ENCODE data around the gene PGAP3. TPM values are rescaled to one million over a fixed set of nuclear protein-coding genes. Genes with fewer than 3 reads are reported as not detected.
"Not testable (repeated sequence)": the region's sequence is repeated elsewhere in the genome, so short reads cannot be mapped to it uniquely, and the experiment has no call there.

PGAP3 gene
- total RNA-seq, 1 donor from 2014 or later, result 21.7 TPM

DNA sequence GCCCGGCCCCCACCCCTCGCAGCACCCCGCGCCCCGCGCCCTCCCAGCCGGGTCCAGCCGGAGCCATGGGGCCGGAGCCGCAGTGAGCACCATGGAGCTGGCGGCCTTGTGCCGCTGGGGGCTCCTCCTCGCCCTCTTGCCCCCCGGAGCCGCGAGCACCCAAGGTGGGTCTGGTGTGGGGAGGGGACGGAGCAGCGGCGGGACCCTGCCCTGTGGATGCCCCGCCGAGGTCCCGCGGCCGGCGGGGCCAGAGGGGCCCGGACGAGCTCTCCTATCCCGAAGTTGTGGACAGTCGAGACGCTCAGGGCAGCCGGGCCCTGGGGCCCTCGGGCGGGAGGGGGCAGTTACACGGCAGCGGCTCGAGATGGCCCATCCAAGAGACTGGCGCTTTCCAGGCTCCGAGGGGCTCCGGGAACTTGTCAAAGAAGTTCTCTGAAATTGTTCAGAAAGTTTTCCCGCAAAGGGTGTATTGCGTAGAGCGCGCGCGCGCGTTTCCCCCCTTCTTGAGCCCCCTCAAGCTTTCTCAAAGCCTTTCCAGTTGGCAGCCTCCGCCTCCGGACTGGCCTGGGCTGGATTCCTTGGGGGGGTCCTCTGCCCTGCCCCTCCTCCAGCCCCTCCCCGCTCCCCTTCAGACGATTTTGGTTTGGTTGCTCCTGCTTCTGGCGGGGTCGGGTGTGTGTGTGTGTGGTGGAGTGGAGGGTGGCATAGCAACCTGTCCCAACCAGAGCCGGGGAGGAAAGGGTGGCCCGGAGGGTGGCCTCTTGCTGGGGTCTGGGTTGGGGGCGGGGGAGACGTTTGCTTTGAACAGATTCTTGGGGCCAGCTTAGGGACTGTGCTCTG is 12.5 kb upstream of the PGAP3 start:
- Mint-ChIP-seq H3K4me3 (peak overlapping the region; percentile 96), H3K36me3 (ENCODE audit: low read depth) (no peaks in the 10 kb centered on the region), H3K9me3 (no peaks in the 10 kb centered on the region), H3K27ac (ENCODE audit: unreplicated experiment) (no peak overlapping the region), H3K27me3 (ENCODE audit: low read depth) (peaks cover 3% of the 10 kb centered on the region), H3K4me1 (peaks cover 68% of the 10 kb centered on the region)
- DNase-seq (ENCODE audit: low read depth, low spot score), result peak; percentile 31
- TF ChIP-seq, protein P1, sequence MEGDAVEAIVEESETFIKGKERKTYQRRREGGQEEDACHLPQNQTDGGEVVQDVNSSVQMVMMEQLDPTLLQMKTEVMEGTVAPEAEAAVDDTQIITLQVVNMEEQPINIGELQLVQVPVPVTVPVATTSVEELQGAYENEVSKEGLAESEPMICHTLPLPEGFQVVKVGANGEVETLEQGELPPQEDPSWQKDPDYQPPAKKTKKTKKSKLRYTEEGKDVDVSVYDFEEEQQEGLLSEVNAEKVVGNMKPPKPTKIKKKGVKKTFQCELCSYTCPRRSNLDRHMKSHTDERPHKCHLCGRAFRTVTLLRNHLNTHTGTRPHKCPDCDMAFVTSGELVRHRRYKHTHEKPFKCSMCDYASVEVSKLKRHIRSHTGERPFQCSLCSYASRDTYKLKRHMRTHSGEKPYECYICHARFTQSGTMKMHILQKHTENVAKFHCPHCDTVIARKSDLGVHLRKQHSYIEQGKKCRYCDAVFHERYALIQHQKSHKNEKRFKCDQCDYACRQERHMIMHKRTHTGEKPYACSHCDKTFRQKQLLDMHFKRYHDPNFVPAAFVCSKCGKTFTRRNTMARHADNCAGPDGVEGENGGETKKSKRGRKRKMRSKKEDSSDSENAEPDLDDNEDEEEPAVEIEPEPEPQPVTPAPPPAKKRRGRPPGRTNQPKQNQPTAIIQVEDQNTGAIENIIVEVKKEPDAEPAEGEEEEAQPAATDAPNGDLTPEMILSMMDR (conservative IDR thresholded peaks at IDR 0.05), result no peak

DNA sequence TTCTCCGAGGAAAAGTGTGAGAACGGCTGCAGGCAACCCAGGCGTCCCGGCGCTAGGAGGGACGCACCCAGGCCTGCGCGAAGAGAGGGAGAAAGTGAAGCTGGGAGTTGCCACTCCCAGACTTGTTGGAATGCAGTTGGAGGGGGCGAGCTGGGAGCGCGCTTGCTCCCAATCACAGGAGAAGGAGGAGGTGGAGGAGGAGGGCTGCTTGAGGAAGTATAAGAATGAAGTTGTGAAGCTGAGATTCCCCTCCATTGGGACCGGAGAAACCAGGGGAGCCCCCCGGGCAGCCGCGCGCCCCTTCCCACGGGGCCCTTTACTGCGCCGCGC is 11.9 kb upstream of the PGAP3 start, which contains the start of gene ERBB2:
Gene ERBB2, plus strand, starts transcription at position 247 of the 330 bp plus-strand sequence. CDS start 175 bp downstream, outside the sequence.
- Mint-ChIP-seq H3K4me1 (peaks cover 74% of the 10 kb centered on the region), H3K27ac (ENCODE audit: unreplicated experiment) (peak within 1 kb of the TSS; percentile 93), H3K36me3 (ENCODE audit: low read depth) (no peaks in the 10 kb centered on the region), H3K9me3 (no peaks in the 10 kb centered on the region), H3K4me3 (peak within 1 kb of the TSS; percentile 96), H3K27me3 (ENCODE audit: low read depth) (peaks cover 3% of the 10 kb centered on the region)
- DNase-seq (ENCODE audit: low read depth, low spot score), result peak; percentile 42
- TF ChIP-seq, protein P1 (conservative IDR thresholded peaks at IDR 0.05), result no peak

DNA sequence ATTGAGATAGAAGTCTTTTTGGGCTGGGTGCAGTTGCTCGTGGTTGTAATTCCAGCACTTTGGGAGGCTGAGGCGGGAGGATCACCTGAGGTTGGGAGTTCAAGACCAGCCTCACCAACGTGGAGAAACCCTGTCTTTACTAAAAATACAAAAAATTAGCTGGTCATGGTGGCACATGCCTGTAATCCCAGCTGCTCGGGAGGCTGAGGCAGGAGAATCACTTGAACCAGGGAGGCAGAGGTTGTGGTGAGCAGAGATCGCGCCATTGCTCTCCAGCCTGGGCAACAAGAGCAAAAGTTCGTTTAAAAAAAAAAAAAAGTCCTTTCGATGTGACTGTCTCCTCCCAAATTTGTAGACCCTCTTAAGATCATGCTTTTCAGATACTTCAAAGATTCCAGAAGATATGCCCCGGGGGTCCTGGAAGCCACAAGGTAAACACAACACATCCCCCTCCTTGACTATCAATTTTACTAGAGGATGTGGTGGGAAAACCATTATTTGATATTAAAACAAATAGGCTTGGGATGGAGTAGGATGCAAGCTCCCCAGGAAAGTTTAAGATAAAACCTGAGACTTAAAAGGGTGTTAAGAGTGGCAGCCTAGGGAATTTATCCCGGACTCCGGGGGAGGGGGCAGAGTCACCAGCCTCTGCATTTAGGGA is 11.4 kb upstream of the PGAP3 start:
- H3K27me3 Mint-ChIP-seq (ENCODE audit: low read depth), result not testable (repeated sequence)
- H3K4me1 Mint-ChIP-seq, result peaks cover 79% of the 10 kb centered on the region
- H3K4me3 Mint-ChIP-seq, result peak overlapping the region; percentile 96

DNA sequence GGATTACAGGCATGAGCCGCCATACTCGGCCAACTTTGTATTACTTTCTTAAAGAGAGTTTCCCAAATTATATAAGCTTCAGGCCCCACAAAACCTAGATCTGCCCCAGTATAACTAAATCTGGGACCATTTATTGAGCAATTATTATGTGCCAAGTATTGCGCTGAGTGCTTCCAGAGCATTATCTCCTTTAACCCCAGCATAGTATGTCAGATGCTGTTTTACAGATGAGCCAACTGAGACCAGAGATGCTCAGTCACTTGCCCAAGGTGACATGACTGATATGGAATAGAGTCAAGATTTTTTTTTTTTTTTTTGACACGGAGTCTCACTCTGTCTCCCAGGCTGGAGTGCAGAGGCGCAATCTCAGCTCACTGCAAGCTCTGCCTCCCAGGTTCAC is 10.1 kb upstream of the PGAP3 start:
- TF ChIP-seq, protein P1 (conservative IDR thresholded peaks at IDR 0.05), result no peak
- H3K4me3 Mint-ChIP-seq, result peak overlapping the region; percentile 84
- peaks cover 3% of the 10 kb centered on the region for H3K27me3 Mint-ChIP-seq (ENCODE audit: low read depth)
- H3K4me1 Mint-ChIP-seq, result peaks cover 73% of the 10 kb centered on the region
- H3K36me3 Mint-ChIP-seq (ENCODE audit: low read depth), result no peaks in the 10 kb centered on the region
- no peak for DNase-seq (ENCODE audit: low read depth, low spot score)
- H3K27ac Mint-ChIP-seq (ENCODE audit: unreplicated experiment), result no peak overlapping the region
- H3K9me3 Mint-ChIP-seq, result no peaks in the 10 kb centered on the region

More for the DNA sequence above, 11.4 kb upstream of the PGAP3 start:
- not testable (repeated sequence) for H3K36me3 Mint-ChIP-seq (ENCODE audit: low read depth); H3K9me3 Mint-ChIP-seq; DNase-seq (ENCODE audit: low read depth, low spot score)
- H3K27ac Mint-ChIP-seq (ENCODE audit: unreplicated experiment), result peak overlapping the region; percentile 93

DNA sequence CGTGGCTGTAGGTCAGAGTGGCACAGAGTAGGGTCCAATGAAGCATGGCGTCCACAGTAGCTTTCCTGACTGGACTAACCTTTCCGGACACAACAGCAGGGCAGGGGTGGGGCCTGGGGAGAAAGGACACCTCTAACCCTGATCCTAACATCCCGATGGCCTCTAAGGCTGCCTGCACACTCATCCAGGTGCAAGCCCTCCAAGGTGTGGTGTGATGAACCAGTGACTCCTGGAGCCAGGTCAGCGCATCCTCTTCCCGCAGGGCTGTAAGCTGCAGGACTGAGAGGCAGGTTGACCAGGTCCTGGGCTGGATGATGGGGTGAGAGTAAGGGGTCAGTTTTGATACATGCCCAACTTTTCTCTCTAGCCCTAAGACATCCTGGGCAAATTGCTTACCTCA is 8.9 kb upstream of the PGAP3 start:
- Mint-ChIP-seq H3K4me1 (peaks cover 61% of the 10 kb centered on the region), H3K27ac (ENCODE audit: unreplicated experiment) (no peak overlapping the region), H3K27me3 (ENCODE audit: low read depth) (peaks cover 3% of the 10 kb centered on the region), H3K9me3 (no peaks in the 10 kb centered on the region), H3K36me3 (ENCODE audit: low read depth) (no peaks in the 10 kb centered on the region), H3K4me3 (peak overlapping the region; percentile 88)
- DNase-seq (ENCODE audit: low read depth, low spot score), result no peak
- TF ChIP-seq, protein P1 (conservative IDR thresholded peaks at IDR 0.05), result no peak

DNA sequence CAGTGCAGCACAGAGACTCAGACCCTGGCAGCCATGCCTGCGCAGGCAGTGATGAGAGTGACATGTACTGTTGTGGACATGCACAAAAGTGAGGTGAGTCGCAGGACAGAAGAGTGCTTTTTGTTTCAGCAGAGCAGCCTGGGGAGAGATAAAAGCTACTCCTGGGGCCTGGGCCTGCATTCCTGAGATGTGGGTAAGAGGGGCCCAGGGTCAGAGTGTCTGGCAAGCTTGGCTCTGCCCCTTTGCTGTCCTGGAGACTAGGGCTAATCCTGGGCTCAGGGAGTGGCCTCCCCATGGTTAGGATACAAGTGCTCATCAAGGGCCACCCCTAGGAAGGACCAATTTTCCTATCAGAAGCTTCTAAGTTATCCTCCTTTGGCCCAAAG is 7.2 kb upstream of the PGAP3 start:
- TF ChIP-seq, protein P1 (conservative IDR thresholded peaks at IDR 0.05), result no peak
- Mint-ChIP-seq H3K36me3 (ENCODE audit: low read depth) (no peaks in the 10 kb centered on the region), H3K4me1 (peaks cover 49% of the 10 kb centered on the region), H3K4me3 (peak overlapping the region; percentile 88), H3K27ac (ENCODE audit: unreplicated experiment) (peak overlapping the region; percentile 98), H3K9me3 (no peaks in the 10 kb centered on the region), H3K27me3 (ENCODE audit: low read depth) (peaks cover 3% of the 10 kb centered on the region)
- DNase-seq (ENCODE audit: low read depth, low spot score), result no peak
